Stimulated activated CD4-positive, alpha-beta T cell treated with anti-CD3 and anti-CD28 coated beads, Interleukin-1b, Interleukin-23, amount 100 ng/mL, for 24 hours (primary cell): ENCODE results near the gene FGR.

Source experiments
- DNase-seq, 4 experiments: peaks; one replicate each; pipeline ENCODE4 v3.0.0-alpha.2; 2020; ENCODE audit warnings: low read depth in 4 of 4, low spot score in 1 of 4

Gene FGR

GRCh38 chr1:27617420-27617819 lies 17.6 kb downstream of the FGR start:
- no peak for DNase-seq

GRCh38 chr1:27616441-27616840 lies 18.5 kb downstream of the FGR start:
- no peak for DNase-seq

- DNase-seq = no peak
These were observed 19.4 kb downstream of the FGR start for GRCh38 chr1:27615346-27616192.

- DNase-seq = no peak
These were observed 20.2 kb downstream of the FGR start for GRCh38 chr1:27614625-27615344.

GRCh38 chr1:27614043-27614624 lies 20.9 kb downstream of the FGR start:
- no peak for DNase-seq

GRCh38 chr1:27612718-27613117 lies 22.3 kb downstream of the FGR start:
- DNase-seq = no peak

GRCh38 chr1:27611450-27611849 lies 23.5 kb downstream of the FGR start:
- DNase-seq = no peak

- no peak for DNase-seq
These were observed 25.3 kb downstream of the FGR start for GRCh38 chr1:27609618-27610240.

GRCh38 chr1:27609210-27609555 lies 25.8 kb downstream of the FGR start:
- DNase-seq = no peak

- no peak for DNase-seq
These were observed 27.7 kb downstream of the FGR start for GRCh38 chr1:27607239-27607804.

- no peak for DNase-seq
These were observed 28.2 kb downstream of the FGR start for GRCh38 chr1:27606708-27607238.

GRCh38 chr1:27605796-27606707 lies 28.9 kb downstream of the FGR start:
- peak in 2 of 4 experiments; percentile 29 to 45 for DNase-seq

GRCh38 chr1:27605300-27605766 lies 29.7 kb downstream of the FGR start:
- no peak for DNase-seq

GRCh38 chr1:27604579-27605299 lies 30.2 kb downstream of the FGR start:
- no peak for DNase-seq

GRCh38 chr1:27603681-27604578 lies 31.1 kb downstream of the FGR start, which contains the start of gene AHDC1:
AHDC1 (minus strand) TSS chr1:27604144; CDS start chr1:27552115, 52,029 bp downstream.
- DNase-seq = peak; percentile 66 to 86 (median 84)

GRCh38 chr1:27603309-27603680 lies 31.7 kb downstream of the FGR start:
- no peak for DNase-seq

GRCh38 chr1:27602462-27603308 lies 32.3 kb downstream of the FGR start:
- no peak for DNase-seq
